Measurements from ENCODE around the gene CHAF1B.
"Not testable (repeated sequence)": the region's sequence is repeated elsewhere in the genome, so short reads cannot be mapped to it uniquely, and the experiment has no call there.

The CHAF1B gene

GRCh38 chr21:36385233-36386030 lies at the start of gene CHAF1B:
Gene CHAF1B, plus strand, starts transcription at chr21:36385392. Its CDS starts 745 bp downstream, at chr21:36386137.
- H3K27ac ChIP-seq (ENCODE audit: low read length), result no peak within 1 kb of the TSS
- no peaks in the 10 kb centered on the region for H3K9me3 ChIP-seq (ENCODE audit: control insufficient read depth, low read depth, low read length)
- H3K4me1 ChIP-seq (ENCODE audit: control insufficient read depth, low read depth, low read length), result peaks cover 6% of the 10 kb centered on the region
- peak within 1 kb of the TSS; percentile 63 for H3K9ac ChIP-seq (ENCODE audit: low read length)
- H3K4me3 ChIP-seq (ENCODE audit: low read length), result peak within 1 kb of the TSS; percentile 86
- no peaks in the 10 kb centered on the region for H3K27me3 ChIP-seq (ENCODE audit: control insufficient read depth, insufficient read depth, low read length)
- H3K36me3 ChIP-seq (ENCODE audit: control insufficient read depth, low read depth, low read length), result no peaks in the 10 kb centered on the region

GRCh38 chr21:36337099-36337509 lies 48.1 kb upstream of the CHAF1B start:
- no peak overlapping the region for H3K4me3 ChIP-seq (ENCODE audit: low read length)
- no peak overlapping the region for H3K9ac ChIP-seq (ENCODE audit: low read length)
- H3K36me3 ChIP-seq (ENCODE audit: control insufficient read depth, low read depth, low read length), result peaks cover 54% of the 10 kb centered on the region
- no peaks in the 10 kb centered on the region for H3K27me3 ChIP-seq (ENCODE audit: control insufficient read depth, insufficient read depth, low read length)
- no peak overlapping the region for H3K27ac ChIP-seq (ENCODE audit: low read length)
- no peaks in the 10 kb centered on the region for H3K4me1 ChIP-seq (ENCODE audit: control insufficient read depth, low read depth, low read length)
- no peaks in the 10 kb centered on the region for H3K9me3 ChIP-seq (ENCODE audit: control insufficient read depth, low read depth, low read length)

GRCh38 chr21:36338975-36339374 lies 46.2 kb upstream of the CHAF1B start:
- peaks cover 70% of the 10 kb centered on the region for H3K36me3 ChIP-seq (ENCODE audit: control insufficient read depth, low read depth, low read length)

GRCh38 chr21:36342581-36342980 lies 42.6 kb upstream of the CHAF1B start:
- H3K36me3 ChIP-seq (ENCODE audit: control insufficient read depth, low read depth, low read length), result peaks cover 88% of the 10 kb centered on the region
- not testable (repeated sequence) for H3K4me3 ChIP-seq (ENCODE audit: low read length); H3K27ac ChIP-seq (ENCODE audit: low read length); H3K4me1 ChIP-seq (ENCODE audit: control insufficient read depth, low read depth, low read length); H3K9ac ChIP-seq (ENCODE audit: low read length); H3K9me3 ChIP-seq (ENCODE audit: control insufficient read depth, low read depth, low read length); H3K27me3 ChIP-seq (ENCODE audit: control insufficient read depth, insufficient read depth, low read length)

More at GRCh38 chr21:36338975-36339374, 46.2 kb upstream of the CHAF1B start:
- Histone ChIP-seq H3K4me1 (ENCODE audit: control insufficient read depth, low read depth, low read length) (no peaks in the 10 kb centered on the region), H3K27ac (ENCODE audit: low read length) (no peak overlapping the region), H3K9me3 (ENCODE audit: control insufficient read depth, low read depth, low read length) (no peaks in the 10 kb centered on the region), H3K9ac (ENCODE audit: low read length) (no peak overlapping the region), H3K27me3 (ENCODE audit: control insufficient read depth, insufficient read depth, low read length) (no peaks in the 10 kb centered on the region), H3K4me3 (ENCODE audit: low read length) (no peak overlapping the region)

- H3K27ac ChIP-seq (ENCODE audit: low read length), result no peak overlapping the region
- no peaks in the 10 kb centered on the region for H3K9me3 ChIP-seq (ENCODE audit: control insufficient read depth, low read depth, low read length)
- H3K36me3 ChIP-seq (ENCODE audit: control insufficient read depth, low read depth, low read length), result peaks cover 86% of the 10 kb centered on the region
- H3K27me3 ChIP-seq (ENCODE audit: control insufficient read depth, insufficient read depth, low read length), result no peaks in the 10 kb centered on the region
- no peak overlapping the region for H3K9ac ChIP-seq (ENCODE audit: low read length)
- H3K4me3 ChIP-seq (ENCODE audit: low read length), result no peak overlapping the region
- H3K4me1 ChIP-seq (ENCODE audit: control insufficient read depth, low read depth, low read length), result no peaks in the 10 kb centered on the region
Measured at GRCh38 chr21:36344931-36345330, 40.3 kb upstream of the CHAF1B start.

GRCh38 chr21:36347278-36347961 lies 37.8 kb upstream of the CHAF1B start:
- peaks cover 86% of the 10 kb centered on the region for H3K36me3 ChIP-seq (ENCODE audit: control insufficient read depth, low read depth, low read length)

GRCh38 chr21:36347962-36348328 lies 37.2 kb upstream of the CHAF1B start:
- H3K4me1 ChIP-seq (ENCODE audit: control insufficient read depth, low read depth, low read length), result no peaks in the 10 kb centered on the region
- H3K4me3 ChIP-seq (ENCODE audit: low read length), result no peak overlapping the region
- H3K27ac ChIP-seq (ENCODE audit: low read length), result no peak overlapping the region
- no peak overlapping the region for H3K9ac ChIP-seq (ENCODE audit: low read length)
- H3K27me3 ChIP-seq (ENCODE audit: control insufficient read depth, insufficient read depth, low read length), result no peaks in the 10 kb centered on the region
- H3K9me3 ChIP-seq (ENCODE audit: control insufficient read depth, low read depth, low read length), result no peaks in the 10 kb centered on the region
- H3K36me3 ChIP-seq (ENCODE audit: control insufficient read depth, low read depth, low read length), result peaks cover 86% of the 10 kb centered on the region

More at GRCh38 chr21:36347278-36347961, 37.8 kb upstream of the CHAF1B start:
- Histone ChIP-seq H3K9me3 (ENCODE audit: control insufficient read depth, low read depth, low read length) (no peaks in the 10 kb centered on the region), H3K27me3 (ENCODE audit: control insufficient read depth, insufficient read depth, low read length) (no peaks in the 10 kb centered on the region), H3K9ac (ENCODE audit: low read length) (no peak overlapping the region), H3K4me3 (ENCODE audit: low read length) (no peak overlapping the region), H3K4me1 (ENCODE audit: control insufficient read depth, low read depth, low read length) (no peaks in the 10 kb centered on the region), H3K27ac (ENCODE audit: low read length) (no peak overlapping the region)

- Histone ChIP-seq H3K36me3 (ENCODE audit: control insufficient read depth, low read depth, low read length) (peaks cover 72% of the 10 kb centered on the region), H3K4me1 (ENCODE audit: control insufficient read depth, low read depth, low read length) (no peaks in the 10 kb centered on the region), H3K27ac (ENCODE audit: low read length) (no peak overlapping the region), H3K9me3 (ENCODE audit: control insufficient read depth, low read depth, low read length) (no peaks in the 10 kb centered on the region), H3K9ac (ENCODE audit: low read length) (no peak overlapping the region), H3K4me3 (ENCODE audit: low read length) (no peak overlapping the region), H3K27me3 (ENCODE audit: control insufficient read depth, insufficient read depth, low read length) (no peaks in the 10 kb centered on the region)
Measured at GRCh38 chr21:36349315-36349714, 35.9 kb upstream of the CHAF1B start.

GRCh38 chr21:36350282-36350910 lies 34.8 kb upstream of the CHAF1B start:
- no peaks in the 10 kb centered on the region for H3K4me1 ChIP-seq (ENCODE audit: control insufficient read depth, low read depth, low read length)
- H3K36me3 ChIP-seq (ENCODE audit: control insufficient read depth, low read depth, low read length), result peaks cover 71% of the 10 kb centered on the region
- H3K9me3 ChIP-seq (ENCODE audit: control insufficient read depth, low read depth, low read length), result no peaks in the 10 kb centered on the region
- H3K9ac ChIP-seq (ENCODE audit: low read length), result no peak overlapping the region
- H3K4me3 ChIP-seq (ENCODE audit: low read length), result no peak overlapping the region
- H3K27ac ChIP-seq (ENCODE audit: low read length), result no peak overlapping the region
- no peaks in the 10 kb centered on the region for H3K27me3 ChIP-seq (ENCODE audit: control insufficient read depth, insufficient read depth, low read length)

- H3K9me3 ChIP-seq (ENCODE audit: control insufficient read depth, low read depth, low read length), result no peaks in the 10 kb centered on the region
- H3K36me3 ChIP-seq (ENCODE audit: control insufficient read depth, low read depth, low read length), result peaks cover 54% of the 10 kb centered on the region
- H3K27ac ChIP-seq (ENCODE audit: low read length), result no peak overlapping the region
- no peak overlapping the region for H3K4me3 ChIP-seq (ENCODE audit: low read length)
- H3K9ac ChIP-seq (ENCODE audit: low read length), result no peak overlapping the region
- H3K27me3 ChIP-seq (ENCODE audit: control insufficient read depth, insufficient read depth, low read length), result no peaks in the 10 kb centered on the region
- H3K4me1 ChIP-seq (ENCODE audit: control insufficient read depth, low read depth, low read length), result no peaks in the 10 kb centered on the region
Measured at GRCh38 chr21:36354918-36355680, 30.1 kb upstream of the CHAF1B start.

- Histone ChIP-seq H3K27ac (ENCODE audit: low read length) (no peak overlapping the region), H3K27me3 (ENCODE audit: control insufficient read depth, insufficient read depth, low read length) (no peaks in the 10 kb centered on the region), H3K4me1 (ENCODE audit: control insufficient read depth, low read depth, low read length) (no peaks in the 10 kb centered on the region), H3K9me3 (ENCODE audit: control insufficient read depth, low read depth, low read length) (no peaks in the 10 kb centered on the region), H3K4me3 (ENCODE audit: low read length) (no peak overlapping the region), H3K9ac (ENCODE audit: low read length) (no peak overlapping the region), H3K36me3 (ENCODE audit: control insufficient read depth, low read depth, low read length) (peaks cover 54% of the 10 kb centered on the region)
Measured at GRCh38 chr21:36355868-36356267, 29.3 kb upstream of the CHAF1B start.
